ENCODE results near the gene TNNT2.

TNNT2 gene

DNA sequence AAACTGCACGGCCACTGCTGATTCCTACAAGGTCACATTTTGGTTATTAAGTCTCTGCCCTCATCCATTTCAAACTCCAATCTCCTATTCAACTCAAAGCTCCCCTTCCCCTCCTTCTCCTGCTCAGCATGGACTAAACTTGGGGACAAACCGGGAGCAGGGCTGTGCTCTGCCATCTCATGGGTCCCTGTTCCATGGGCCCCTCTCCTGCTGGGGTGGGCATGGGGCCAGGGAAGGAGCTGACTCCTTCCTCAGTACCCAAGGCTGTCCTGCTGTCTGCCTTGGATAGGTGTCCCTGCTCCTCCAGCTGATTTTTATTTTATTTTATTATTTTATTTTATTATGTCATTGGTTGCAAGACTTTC, 27.1 kb downstream of the TNNT2 start:
- Mint-ChIP-seq H3K4me3 (no peak overlapping the region), H3K9me3 (no peaks in the 10 kb centered on the region), H3K27ac (no peak overlapping the region), H3K4me1 (peaks cover 7% of the 10 kb centered on the region), H3K36me3 (ENCODE audit: low read depth) (no peaks in the 10 kb centered on the region), H3K27me3 (ENCODE audit: low read depth) (peaks cover 31% of the 10 kb centered on the region)
- TF ChIP-seq, protein P1, sequence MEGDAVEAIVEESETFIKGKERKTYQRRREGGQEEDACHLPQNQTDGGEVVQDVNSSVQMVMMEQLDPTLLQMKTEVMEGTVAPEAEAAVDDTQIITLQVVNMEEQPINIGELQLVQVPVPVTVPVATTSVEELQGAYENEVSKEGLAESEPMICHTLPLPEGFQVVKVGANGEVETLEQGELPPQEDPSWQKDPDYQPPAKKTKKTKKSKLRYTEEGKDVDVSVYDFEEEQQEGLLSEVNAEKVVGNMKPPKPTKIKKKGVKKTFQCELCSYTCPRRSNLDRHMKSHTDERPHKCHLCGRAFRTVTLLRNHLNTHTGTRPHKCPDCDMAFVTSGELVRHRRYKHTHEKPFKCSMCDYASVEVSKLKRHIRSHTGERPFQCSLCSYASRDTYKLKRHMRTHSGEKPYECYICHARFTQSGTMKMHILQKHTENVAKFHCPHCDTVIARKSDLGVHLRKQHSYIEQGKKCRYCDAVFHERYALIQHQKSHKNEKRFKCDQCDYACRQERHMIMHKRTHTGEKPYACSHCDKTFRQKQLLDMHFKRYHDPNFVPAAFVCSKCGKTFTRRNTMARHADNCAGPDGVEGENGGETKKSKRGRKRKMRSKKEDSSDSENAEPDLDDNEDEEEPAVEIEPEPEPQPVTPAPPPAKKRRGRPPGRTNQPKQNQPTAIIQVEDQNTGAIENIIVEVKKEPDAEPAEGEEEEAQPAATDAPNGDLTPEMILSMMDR (IDR thresholded peaks at IDR 0.05; ENCODE audit: unreplicated experiment in 3 of 3), result no peak

DNA sequence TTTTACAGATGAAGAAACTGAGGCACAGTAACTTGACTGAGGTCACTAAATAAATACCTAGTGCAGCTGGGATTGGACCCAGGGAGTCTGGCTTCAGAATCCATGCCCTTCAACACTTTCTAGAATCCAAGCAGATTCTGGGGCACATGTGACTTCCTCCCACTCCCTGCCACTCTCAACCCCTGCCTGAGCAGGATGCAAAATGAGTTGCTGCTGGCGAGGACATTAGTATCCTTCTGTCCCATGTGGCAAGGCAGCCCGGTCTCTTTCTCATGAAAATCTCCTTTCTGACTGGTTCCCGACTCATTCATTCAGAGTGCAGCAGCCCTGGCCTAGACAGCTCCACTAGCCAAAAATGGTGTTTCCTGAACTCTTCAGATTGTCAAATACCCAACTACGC, 28.4 kb downstream of the TNNT2 start:
- Mint-ChIP-seq H3K4me1 (peaks cover 7% of the 10 kb centered on the region), H3K27ac (no peak overlapping the region), H3K27me3 (ENCODE audit: low read depth) (peaks cover 24% of the 10 kb centered on the region), H3K9me3 (no peaks in the 10 kb centered on the region), H3K36me3 (ENCODE audit: low read depth) (no peaks in the 10 kb centered on the region), H3K4me3 (no peak overlapping the region)
- TF ChIP-seq, protein P1 (IDR thresholded peaks at IDR 0.05; ENCODE audit: unreplicated experiment in 3 of 3), result no peak

GRCh38 chr1:201348211-201348566, 29.3 kb downstream of the TNNT2 start:
- Mint-ChIP-seq H3K4me1 (peaks cover 7% of the 10 kb centered on the region), H3K9me3 (no peaks in the 10 kb centered on the region), H3K27me3 (ENCODE audit: low read depth) (peaks cover 24% of the 10 kb centered on the region), H3K4me3 (no peak overlapping the region), H3K36me3 (ENCODE audit: low read depth) (no peaks in the 10 kb centered on the region), H3K27ac (no peak overlapping the region)
- TF ChIP-seq, protein P1 (IDR thresholded peaks at IDR 0.05; ENCODE audit: unreplicated experiment in 3 of 3), result peak; percentile 50 to 54 (median 52)

- no peak overlapping the region for H3K4me3 Mint-ChIP-seq
- no peak overlapping the region for H3K27ac Mint-ChIP-seq
- no peaks in the 10 kb centered on the region for H3K36me3 Mint-ChIP-seq (ENCODE audit: low read depth)
- H3K27me3 Mint-ChIP-seq (ENCODE audit: low read depth), result peaks cover 24% of the 10 kb centered on the region
- TF ChIP-seq, protein P1 (IDR thresholded peaks at IDR 0.05; ENCODE audit: unreplicated experiment in 3 of 3), result no peak
- H3K4me1 Mint-ChIP-seq, result peaks cover 7% of the 10 kb centered on the region
- no peaks in the 10 kb centered on the region for H3K9me3 Mint-ChIP-seq
Measured at GRCh38 chr1:201347498-201348210, 29.8 kb downstream of the TNNT2 start.

GRCh38 chr1:201346987-201347386, 30.5 kb downstream of the TNNT2 start:
- TF ChIP-seq, protein P1 (IDR thresholded peaks at IDR 0.05; ENCODE audit: unreplicated experiment in 3 of 3), result no peak
- H3K4me1 Mint-ChIP-seq, result peaks cover 7% of the 10 kb centered on the region
- no peaks in the 10 kb centered on the region for H3K36me3 Mint-ChIP-seq (ENCODE audit: low read depth)
- no peaks in the 10 kb centered on the region for H3K9me3 Mint-ChIP-seq
- H3K27ac Mint-ChIP-seq, result peak overlapping the region in 1 of 3 experiments; percentile 12
- H3K27me3 Mint-ChIP-seq (ENCODE audit: low read depth), result peaks cover 24% of the 10 kb centered on the region
- H3K4me3 Mint-ChIP-seq, result no peak overlapping the region

- H3K27ac Mint-ChIP-seq, result peak overlapping the region in 1 of 3 experiments; percentile 12
- no peak overlapping the region for H3K4me3 Mint-ChIP-seq
- peaks cover under 1% of the 10 kb centered on the region for H3K9me3 Mint-ChIP-seq
- H3K4me1 Mint-ChIP-seq, result peaks cover 7% of the 10 kb centered on the region
- TF ChIP-seq, protein P1 (IDR thresholded peaks at IDR 0.05; ENCODE audit: unreplicated experiment in 3 of 3), result peak; percentile 36 to 52 (median 50)
- H3K27me3 Mint-ChIP-seq (ENCODE audit: low read depth), result peaks cover 24% of the 10 kb centered on the region
- no peaks in the 10 kb centered on the region for H3K36me3 Mint-ChIP-seq (ENCODE audit: low read depth)
Measured at GRCh38 chr1:201346337-201346939, 31.0 kb downstream of the TNNT2 start.

Data from nephron (organoid).